Subcutaneous abdominal adipose tissue (tissue), 5 donors: ENCODE data around the gene MYRF.

ENCODE experiments used
- H3K27ac ChIP-seq: one replicate; pipeline ENCODE4 v1.7.0; 2013; ENCODE audit warnings: low read depth, mild to moderate bottlenecking, inconsistent platforms, low read length, moderate library complexity
- H3K27me3 ChIP-seq, 5 donors: one replicate each; pipeline ENCODE4 v1.7.0; 2013; ENCODE audit warnings: low read length in 5 of 5, inconsistent platforms in 1 of 5; ENCODE audit not compliant: control insufficient read depth in 5 of 5, insufficient read depth in 4 of 5
- H3K36me3 ChIP-seq, 5 donors: one replicate each; pipeline ENCODE4 v1.7.0; 2013; ENCODE audit warnings: low read length in 5 of 5; ENCODE audit not compliant: control insufficient read depth in 5 of 5, insufficient read depth in 5 of 5
- H3K4me1 ChIP-seq, 5 donors: one replicate each; pipeline ENCODE4 v1.7.0; 2013; ENCODE audit warnings: low read length in 5 of 5, mild to moderate bottlenecking in 3 of 5, moderate library complexity in 1 of 5; ENCODE audit not compliant: control insufficient read depth in 5 of 5, insufficient read depth in 5 of 5
- H3K4me3 ChIP-seq, 5 donors: one replicate each; pipeline ENCODE4 v1.7.0; 2013; ENCODE audit warnings: low read length in 5 of 5, low read depth in 1 of 5
- H3K9ac ChIP-seq, 5 donors: one replicate each; pipeline ENCODE4 v1.7.0; 2013; ENCODE audit warnings: low read length in 5 of 5, mild to moderate bottlenecking in 4 of 5, moderate library complexity in 3 of 5
- H3K9me3 ChIP-seq, 5 donors: one replicate each; pipeline ENCODE4 v1.7.0; 2013; ENCODE audit warnings: low read length in 5 of 5; ENCODE audit not compliant: control insufficient read depth in 5 of 5
- donor health status: healthy.
- donor health status: healthy.
- donor health status: healthy.
- donor health status: healthy.
- donor health status: healthy.

Gene MYRF

DNA sequence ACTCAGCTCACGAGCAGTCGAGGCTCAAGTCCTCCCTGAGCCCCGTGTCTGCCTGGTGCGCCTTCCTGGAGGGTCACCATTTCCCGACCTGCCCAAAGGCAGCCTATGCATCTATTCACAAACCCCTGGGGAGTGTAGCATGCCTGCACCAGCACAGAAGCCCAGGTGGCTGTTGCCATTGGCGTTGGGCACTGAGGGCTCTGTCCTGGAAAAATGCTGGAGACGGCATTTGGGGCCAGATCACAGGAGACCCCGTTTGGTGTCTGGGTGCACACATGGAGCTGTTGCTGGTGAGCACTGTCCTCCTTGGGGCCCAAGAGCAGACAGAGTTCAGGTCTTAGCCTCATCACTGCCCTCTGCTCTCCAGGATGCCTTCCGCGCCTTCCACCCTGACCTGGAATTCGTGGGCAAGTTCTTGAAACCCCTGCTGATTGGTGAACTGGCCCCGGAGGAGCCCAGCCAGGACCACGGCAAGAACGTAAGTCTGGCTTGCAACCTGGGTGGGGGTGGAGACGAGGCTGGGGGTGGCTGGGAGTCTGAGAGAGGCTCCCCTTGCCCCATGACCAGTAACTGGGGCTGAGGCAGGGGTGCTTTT is 85.1 kb downstream of the MYRF start:
- no peak overlapping the region for H3K9ac ChIP-seq
- no peaks in the 10 kb centered on the region for H3K27me3 ChIP-seq
- H3K9me3 ChIP-seq, result no peaks in the 10 kb centered on the region
- H3K4me1 ChIP-seq, result peaks cover 2 to 23% (median 12%) of the 10 kb centered on the region in 5 donors
- H3K36me3 ChIP-seq, result peaks cover 0 to 35% (median 28%) of the 10 kb centered on the region in 5 donors
- H3K27ac ChIP-seq, result no peak overlapping the region
- no peak overlapping the region for H3K4me3 ChIP-seq
